ENCODE data around the gene NADSYN1.

Gene NADSYN1

DNA sequence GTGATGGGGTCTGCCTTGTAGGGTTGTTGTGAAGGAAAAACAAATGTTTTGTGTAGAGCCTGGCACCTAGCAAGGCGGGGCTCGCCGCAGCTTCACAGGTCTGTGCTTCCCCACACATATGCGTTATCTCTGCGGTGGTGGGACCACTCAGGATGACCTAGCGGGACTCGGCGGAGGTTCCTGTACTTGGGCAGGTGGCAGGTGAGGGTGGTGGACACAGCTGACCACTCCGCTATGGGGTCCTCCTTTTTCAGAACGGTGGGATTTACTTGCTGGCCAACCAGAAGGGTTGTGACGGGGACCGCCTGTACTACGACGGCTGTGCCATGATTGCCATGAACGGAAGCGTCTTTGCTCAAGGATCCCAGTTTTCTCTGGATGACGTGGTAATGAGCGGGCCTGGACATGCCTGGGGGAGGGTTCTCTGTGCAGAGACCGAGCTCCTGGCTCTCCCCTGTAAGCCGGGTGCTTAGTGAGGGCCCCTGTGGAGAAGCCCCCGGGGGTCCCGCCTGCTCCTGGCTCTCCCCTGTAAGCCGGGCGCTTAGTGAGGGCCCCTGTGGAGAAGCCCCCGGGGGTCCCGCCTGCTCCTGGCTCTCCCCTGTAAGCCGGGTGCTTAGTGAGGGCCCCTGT is 21.3 kb downstream of the NADSYN1 start:
- H3K4me3 ChIP-seq (ENCODE audit: low read length), result no peak overlapping the region
- H3K36me3 ChIP-seq (ENCODE audit: control insufficient read depth, insufficient read depth, low read length), result peaks cover 40% of the 10 kb centered on the region
- H3K27ac ChIP-seq (ENCODE audit: low read depth, low read length), result no peak overlapping the region
- no peak overlapping the region for H3K9ac ChIP-seq (ENCODE audit: low read length)
- no peaks in the 10 kb centered on the region for H3K4me1 ChIP-seq (ENCODE audit: control insufficient read depth, insufficient read depth, low read length)
- no peaks in the 10 kb centered on the region for H3K27me3 ChIP-seq (ENCODE audit: control insufficient read depth, insufficient read depth, low read length)

DNA sequence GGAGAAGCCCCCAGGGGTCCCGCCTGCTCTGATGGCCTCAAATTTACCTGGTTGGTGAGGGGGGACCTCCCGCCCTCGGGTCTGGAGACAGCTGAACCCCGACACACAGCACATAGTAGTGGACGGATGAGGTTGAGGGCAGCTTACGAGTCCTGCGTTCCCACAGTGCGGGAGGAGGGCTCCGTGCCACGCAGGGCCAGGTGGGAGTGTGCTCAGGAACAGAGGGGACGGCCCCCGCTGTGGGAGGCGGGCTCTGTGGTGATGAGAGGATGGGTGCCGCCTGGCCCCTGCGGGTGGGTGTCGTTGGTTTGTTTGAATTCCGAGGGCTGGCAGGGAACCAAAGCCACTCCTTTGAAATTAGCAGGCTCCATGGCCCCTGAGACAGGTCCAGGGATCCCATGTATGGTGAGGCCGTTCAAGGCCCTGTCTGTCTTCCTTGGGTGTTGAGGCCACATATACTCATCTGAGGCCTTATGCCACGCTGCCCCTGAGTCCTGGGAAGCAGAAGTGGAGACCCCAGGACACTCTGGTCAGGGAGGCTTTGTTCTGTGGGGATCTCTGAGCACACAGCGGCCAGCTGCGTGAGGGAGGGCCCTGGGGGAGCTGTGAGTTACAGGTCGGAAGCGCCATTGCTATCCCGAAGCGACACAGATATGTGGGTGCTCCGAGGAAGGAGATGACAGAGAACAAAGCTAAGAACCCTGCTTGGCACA is 21.9 kb downstream of the NADSYN1 start:
- Histone ChIP-seq H3K4me1 (ENCODE audit: control insufficient read depth, insufficient read depth, low read length) (no peaks in the 10 kb centered on the region), H3K4me3 (ENCODE audit: low read length) (no peak overlapping the region), H3K27ac (ENCODE audit: low read depth, low read length) (no peak overlapping the region), H3K27me3 (ENCODE audit: control insufficient read depth, insufficient read depth, low read length) (no peaks in the 10 kb centered on the region), H3K9ac (ENCODE audit: low read length) (no peak overlapping the region), H3K36me3 (ENCODE audit: control insufficient read depth, insufficient read depth, low read length) (peaks cover 46% of the 10 kb centered on the region)

DNA sequence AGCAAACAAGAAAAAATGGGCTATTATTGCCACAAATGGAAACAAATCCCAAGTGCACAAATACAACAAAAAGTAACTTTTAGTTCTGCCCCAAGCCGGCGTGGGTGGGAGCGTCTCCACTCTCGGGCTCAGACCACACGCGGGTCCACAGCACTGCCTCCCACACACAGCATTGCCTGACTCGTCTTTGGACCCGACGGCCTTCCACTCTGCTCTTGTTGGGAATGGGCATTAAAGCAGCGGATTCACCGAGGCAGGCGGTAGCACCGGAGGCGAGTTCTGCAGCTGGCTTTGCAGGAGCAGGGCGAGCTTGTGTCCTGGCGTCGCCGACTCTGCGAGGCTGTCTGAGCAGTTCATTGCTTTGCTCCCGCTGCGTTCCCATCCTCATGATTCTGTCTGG is 23.0 kb downstream of the NADSYN1 start:
- no peak overlapping the region for H3K27ac ChIP-seq (ENCODE audit: low read depth, low read length)
- no peaks in the 10 kb centered on the region for H3K4me1 ChIP-seq (ENCODE audit: control insufficient read depth, insufficient read depth, low read length)

DNA sequence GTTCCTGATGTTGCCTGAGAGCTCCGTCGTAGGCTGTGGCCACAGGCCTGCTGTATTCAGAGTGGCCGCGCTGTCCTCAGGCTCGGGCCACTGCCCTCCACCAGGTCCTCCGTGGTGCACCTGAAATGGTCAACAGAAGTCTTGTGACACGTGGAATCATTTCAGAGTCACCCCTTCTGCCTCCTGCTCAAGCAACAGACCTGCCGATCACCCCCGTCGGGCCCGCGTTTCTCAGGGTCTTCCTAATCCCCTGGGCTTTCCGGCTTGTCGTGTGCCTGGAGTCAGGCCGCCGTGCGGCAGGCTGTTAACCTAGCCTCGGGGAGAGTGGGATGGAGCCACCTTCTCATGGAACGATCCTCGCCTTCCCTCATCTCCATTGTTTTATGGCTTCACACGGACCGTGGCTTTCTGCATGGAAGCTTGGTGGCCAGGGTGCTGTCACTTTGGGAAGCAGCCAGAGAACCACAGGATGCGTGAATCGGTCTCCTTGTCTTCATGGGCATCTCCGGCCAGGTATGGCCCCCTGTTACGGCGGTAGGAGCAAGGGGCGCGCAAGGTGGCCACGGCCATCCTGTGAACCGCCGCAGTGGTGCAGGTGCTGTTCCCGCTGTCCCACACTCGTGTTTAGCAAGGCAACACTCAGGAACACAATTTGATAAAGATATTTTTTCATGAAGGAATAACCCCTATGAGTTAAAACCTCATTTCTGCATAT is 24.1 kb downstream of the NADSYN1 start:
- Histone ChIP-seq H3K9ac (ENCODE audit: low read length) (no peak overlapping the region), H3K27ac (ENCODE audit: low read depth, low read length) (no peak overlapping the region), H3K36me3 (ENCODE audit: control insufficient read depth, insufficient read depth, low read length) (peaks cover 64% of the 10 kb centered on the region), H3K27me3 (ENCODE audit: control insufficient read depth, insufficient read depth, low read length) (no peaks in the 10 kb centered on the region), H3K4me3 (ENCODE audit: low read length) (no peak overlapping the region), H3K4me1 (ENCODE audit: control insufficient read depth, insufficient read depth, low read length) (no peaks in the 10 kb centered on the region)

More for the DNA sequence above, 23.0 kb downstream of the NADSYN1 start:
- H3K27me3 ChIP-seq (ENCODE audit: control insufficient read depth, insufficient read depth, low read length), result no peaks in the 10 kb centered on the region
- H3K36me3 ChIP-seq (ENCODE audit: control insufficient read depth, insufficient read depth, low read length), result peaks cover 54% of the 10 kb centered on the region
- no peak overlapping the region for H3K4me3 ChIP-seq (ENCODE audit: low read length)
- no peak overlapping the region for H3K9ac ChIP-seq (ENCODE audit: low read length)

DNA sequence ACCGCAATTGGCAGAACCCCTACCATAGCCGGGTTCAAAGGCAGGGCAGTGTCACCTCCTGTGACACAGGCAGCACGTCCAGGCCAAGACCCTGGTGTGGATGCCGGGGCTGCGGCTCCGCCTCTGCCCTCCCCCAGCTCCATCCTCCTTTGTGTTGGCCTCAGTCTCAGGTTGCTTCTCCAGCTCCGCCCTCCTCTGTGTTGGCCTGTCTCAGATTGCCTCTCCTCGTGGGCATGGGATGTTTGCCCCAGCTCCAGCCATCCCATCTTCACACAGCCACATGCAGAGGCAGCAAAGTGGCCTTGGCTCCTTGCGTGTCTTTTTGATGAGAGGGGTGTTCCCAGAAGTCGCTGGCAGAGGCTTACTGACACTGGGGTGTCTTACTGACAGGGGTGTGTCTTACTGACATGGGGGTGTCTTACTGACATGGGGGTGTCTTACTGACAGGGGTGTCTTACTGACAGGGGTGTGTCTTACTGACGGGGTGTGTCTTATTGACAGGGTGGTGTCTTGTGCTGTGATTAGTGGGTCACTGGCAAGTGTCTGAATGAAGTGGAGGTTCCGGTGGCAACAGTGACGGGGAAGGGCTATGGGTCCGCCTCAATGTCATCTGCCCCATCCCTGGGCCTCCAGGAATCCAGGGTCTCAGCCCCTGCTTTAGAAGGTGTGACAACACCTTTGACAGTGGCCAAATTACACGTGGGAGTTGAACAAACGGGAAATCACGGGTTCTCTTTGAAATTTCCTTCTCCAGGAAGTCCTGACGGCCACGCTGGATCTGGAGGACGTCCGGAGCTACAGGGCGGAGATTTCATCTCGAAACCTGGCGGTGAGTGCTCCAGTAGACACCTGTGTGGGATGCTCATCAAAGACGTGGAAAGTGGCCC is 24.9 kb downstream of the NADSYN1 start:
- no peak overlapping the region for H3K9ac ChIP-seq (ENCODE audit: low read length)
- H3K27ac ChIP-seq (ENCODE audit: low read depth, low read length), result no peak overlapping the region
- no peaks in the 10 kb centered on the region for H3K27me3 ChIP-seq (ENCODE audit: control insufficient read depth, insufficient read depth, low read length)
- no peaks in the 10 kb centered on the region for H3K4me1 ChIP-seq (ENCODE audit: control insufficient read depth, insufficient read depth, low read length)
- peaks cover 66% of the 10 kb centered on the region for H3K36me3 ChIP-seq (ENCODE audit: control insufficient read depth, insufficient read depth, low read length)
- H3K4me3 ChIP-seq (ENCODE audit: low read length), result no peak overlapping the region

DNA sequence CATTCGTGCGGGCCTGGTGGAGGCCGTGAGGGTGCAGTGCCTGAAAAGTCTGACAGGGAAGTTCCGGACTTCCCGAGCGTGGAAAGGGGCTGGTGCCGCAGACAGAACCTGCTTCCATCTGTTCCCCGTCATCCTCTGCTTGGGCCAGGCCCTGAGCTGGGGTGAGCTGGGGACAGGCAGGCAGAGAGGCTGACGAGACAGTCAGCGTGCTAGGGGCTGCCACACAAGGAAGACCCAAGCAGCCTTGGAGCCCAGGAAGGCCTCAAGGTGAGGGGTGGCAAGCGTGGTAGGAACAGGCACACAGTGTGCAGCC is 25.5 kb downstream of the NADSYN1 start:
- H3K27ac ChIP-seq (ENCODE audit: low read depth, low read length), result no peak overlapping the region
- H3K9ac ChIP-seq (ENCODE audit: low read length), result no peak overlapping the region
- H3K36me3 ChIP-seq (ENCODE audit: control insufficient read depth, insufficient read depth, low read length), result peaks cover 67% of the 10 kb centered on the region
- H3K4me3 ChIP-seq (ENCODE audit: low read length), result no peak overlapping the region
- H3K27me3 ChIP-seq (ENCODE audit: control insufficient read depth, insufficient read depth, low read length), result no peaks in the 10 kb centered on the region
- H3K4me1 ChIP-seq (ENCODE audit: control insufficient read depth, insufficient read depth, low read length), result no peaks in the 10 kb centered on the region

DNA sequence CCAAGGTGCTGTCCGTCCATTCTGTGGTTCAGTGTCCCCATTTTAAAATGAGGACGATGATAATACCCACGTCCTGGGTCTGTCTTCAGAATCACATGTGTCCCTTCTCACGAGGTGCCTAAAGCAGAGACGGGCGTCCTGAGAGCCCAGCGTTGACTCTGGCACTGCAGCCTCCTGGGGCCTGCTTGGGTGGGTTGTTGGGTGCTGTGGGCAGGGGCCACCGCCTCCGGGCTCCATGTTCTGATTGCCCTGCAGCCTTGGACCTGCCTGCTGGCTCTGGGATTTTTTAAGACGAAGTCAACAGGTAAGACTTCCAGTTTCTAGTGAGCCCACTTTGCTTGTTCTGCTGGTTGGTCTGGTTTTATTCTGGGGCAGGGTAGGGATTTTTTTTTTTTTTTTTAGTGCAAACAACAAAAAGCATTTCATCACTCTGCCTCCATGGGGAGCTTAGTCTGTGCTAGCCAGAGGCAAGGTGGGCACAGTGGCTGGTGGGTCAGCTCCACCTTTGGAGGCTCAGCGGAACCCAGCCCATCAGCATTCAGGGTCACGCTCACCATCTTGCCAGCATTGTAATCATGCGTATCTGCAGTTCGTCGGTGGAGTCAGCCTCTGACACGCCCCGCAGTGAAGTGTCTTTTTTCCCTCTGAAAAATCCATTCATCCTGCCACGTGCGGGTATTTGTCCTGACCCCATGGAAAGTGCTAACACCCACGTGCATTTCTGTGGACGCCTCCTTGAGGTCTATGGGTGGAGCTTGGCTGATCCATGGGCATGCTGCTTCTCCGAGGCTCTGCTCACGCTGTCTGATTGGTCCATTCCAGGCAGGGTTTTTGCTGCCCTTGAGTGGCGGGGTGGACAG is 28.3 kb downstream of the NADSYN1 start:
- Histone ChIP-seq H3K36me3 (ENCODE audit: control insufficient read depth, insufficient read depth, low read length) (peaks cover 70% of the 10 kb centered on the region), H3K4me1 (ENCODE audit: control insufficient read depth, insufficient read depth, low read length) (no peaks in the 10 kb centered on the region), H3K9ac (ENCODE audit: low read length) (no peak overlapping the region), H3K27me3 (ENCODE audit: control insufficient read depth, insufficient read depth, low read length) (no peaks in the 10 kb centered on the region), H3K27ac (ENCODE audit: low read depth, low read length) (no peak overlapping the region), H3K4me3 (ENCODE audit: low read length) (no peak overlapping the region)

DNA sequence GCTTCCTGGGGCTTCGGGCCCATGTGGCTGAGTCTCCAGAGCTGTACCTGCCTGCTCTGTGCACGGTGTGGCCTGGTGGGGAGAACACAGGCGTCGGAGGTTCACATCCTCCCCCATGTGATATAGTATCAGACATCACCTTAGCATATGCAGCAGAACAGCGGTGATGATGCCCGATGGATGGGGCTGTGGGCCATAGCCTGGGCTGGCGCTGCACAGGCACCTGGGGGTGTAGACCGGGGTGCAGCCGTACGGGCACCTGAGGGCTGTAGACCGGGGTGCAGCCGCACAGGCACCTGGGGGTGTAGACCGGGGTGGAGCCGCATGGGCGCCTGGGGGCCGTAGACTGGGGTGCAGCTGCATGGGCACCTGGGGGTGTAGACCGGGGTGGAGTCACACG is 29.2 kb downstream of the NADSYN1 start:
- Histone ChIP-seq H3K27me3 (ENCODE audit: control insufficient read depth, insufficient read depth, low read length) (no peaks in the 10 kb centered on the region), H3K4me3 (ENCODE audit: low read length) (no peak overlapping the region), H3K36me3 (ENCODE audit: control insufficient read depth, insufficient read depth, low read length) (peaks cover 65% of the 10 kb centered on the region), H3K4me1 (ENCODE audit: control insufficient read depth, insufficient read depth, low read length) (no peaks in the 10 kb centered on the region), H3K9ac (ENCODE audit: low read length) (no peak overlapping the region), H3K27ac (ENCODE audit: low read depth, low read length) (no peak overlapping the region)

DNA sequence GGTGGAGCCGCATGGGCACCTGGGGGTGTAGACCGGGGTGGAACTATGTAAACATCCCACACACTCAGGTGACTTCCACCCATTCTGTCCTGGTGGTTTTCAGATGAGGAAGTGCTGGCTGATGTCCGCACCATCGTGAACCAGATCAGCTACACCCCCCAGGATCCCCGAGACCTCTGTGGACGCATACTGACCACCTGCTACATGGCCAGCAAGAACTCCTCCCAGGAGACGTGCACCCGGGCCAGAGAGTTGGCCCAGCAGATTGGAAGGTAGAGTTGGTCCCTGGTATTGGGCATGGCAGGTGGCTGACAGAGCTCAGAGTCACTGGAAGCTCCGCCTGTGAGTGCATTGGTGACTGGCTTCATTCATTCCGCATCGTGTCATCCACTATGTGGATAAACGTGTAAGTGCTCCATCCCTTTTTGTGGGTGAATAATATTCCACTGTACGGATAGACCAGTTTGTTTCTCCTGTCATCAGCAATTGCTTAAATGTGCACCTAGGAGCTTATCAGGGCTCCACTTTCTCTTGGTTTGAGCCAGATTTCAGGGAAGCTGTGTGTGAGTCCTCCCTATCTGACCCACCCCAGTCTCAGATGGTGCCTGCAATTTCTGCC is 29.9 kb downstream of the NADSYN1 start:
- no peaks in the 10 kb centered on the region for H3K27me3 ChIP-seq (ENCODE audit: control insufficient read depth, insufficient read depth, low read length)
- no peak overlapping the region for H3K4me3 ChIP-seq (ENCODE audit: low read length)
- no peaks in the 10 kb centered on the region for H3K4me1 ChIP-seq (ENCODE audit: control insufficient read depth, insufficient read depth, low read length)
- H3K36me3 ChIP-seq (ENCODE audit: control insufficient read depth, insufficient read depth, low read length), result peaks cover 64% of the 10 kb centered on the region
- no peak overlapping the region for H3K9ac ChIP-seq (ENCODE audit: low read length)
- no peak overlapping the region for H3K27ac ChIP-seq (ENCODE audit: low read depth, low read length)

DNA sequence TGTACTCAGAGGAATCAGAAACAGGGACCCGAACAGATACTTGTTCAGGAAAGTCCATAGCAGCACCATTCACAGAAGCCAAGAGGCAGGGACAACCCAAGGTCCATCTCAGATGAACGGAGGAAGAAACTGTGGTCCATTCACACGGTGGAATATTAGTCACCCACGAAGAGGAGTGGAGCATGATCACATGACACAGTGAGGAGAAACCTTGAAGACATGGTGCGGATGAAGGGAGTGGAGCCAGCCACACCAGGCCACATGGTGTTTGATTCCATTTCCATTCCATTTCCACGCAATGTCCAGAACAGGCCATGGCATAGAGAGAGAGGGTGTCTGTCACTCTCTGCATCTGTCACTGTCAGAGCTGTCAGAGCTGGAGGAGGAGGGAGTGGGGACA is 30.7 kb downstream of the NADSYN1 start:
- H3K9ac ChIP-seq (ENCODE audit: low read length), result no peak overlapping the region
- no peaks in the 10 kb centered on the region for H3K27me3 ChIP-seq (ENCODE audit: control insufficient read depth, insufficient read depth, low read length)
- H3K36me3 ChIP-seq (ENCODE audit: control insufficient read depth, insufficient read depth, low read length), result peaks cover 62% of the 10 kb centered on the region
- no peaks in the 10 kb centered on the region for H3K4me1 ChIP-seq (ENCODE audit: control insufficient read depth, insufficient read depth, low read length)
- no peak overlapping the region for H3K27ac ChIP-seq (ENCODE audit: low read depth, low read length)
- no peak overlapping the region for H3K4me3 ChIP-seq (ENCODE audit: low read length)

DNA sequence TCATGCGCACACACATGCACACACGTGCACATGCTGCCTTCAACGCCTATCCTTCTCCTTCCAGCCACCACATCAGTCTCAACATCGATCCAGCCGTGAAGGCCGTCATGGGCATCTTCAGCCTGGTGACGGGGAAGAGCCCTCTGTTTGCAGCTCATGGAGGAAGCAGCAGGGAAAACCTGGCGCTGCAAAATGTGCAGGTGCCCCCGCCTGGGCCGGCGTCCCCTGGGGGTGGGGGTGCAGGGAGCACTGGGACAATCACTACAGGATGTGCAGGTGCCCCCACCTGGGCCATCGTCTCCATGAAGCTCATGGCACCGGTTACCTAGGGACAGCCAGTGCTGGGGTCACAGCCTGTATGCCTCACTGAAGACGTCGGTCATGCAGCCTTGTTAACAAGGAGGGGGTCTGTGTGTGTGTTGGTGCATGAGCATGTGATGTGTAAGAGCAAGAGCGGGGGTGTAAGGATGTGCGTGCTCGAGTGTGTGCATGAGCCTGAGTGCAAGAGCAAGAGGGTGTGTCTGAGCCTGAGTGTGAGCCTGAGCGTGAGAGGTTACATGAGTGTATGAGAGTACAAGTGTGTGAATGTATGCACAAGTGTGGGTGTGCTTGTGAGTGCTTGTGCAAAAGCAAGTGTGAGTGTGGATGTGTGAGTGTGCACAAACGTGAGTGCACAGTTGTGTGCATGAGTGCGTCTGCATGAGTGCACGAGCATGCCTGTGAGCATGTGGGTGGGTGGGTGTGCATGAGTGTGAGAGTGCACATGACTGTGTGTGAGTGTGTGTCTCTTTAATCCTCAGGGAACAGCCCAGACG is 31.5 kb downstream of the NADSYN1 start:
- Histone ChIP-seq H3K4me3 (ENCODE audit: low read length) (no peak overlapping the region), H3K27me3 (ENCODE audit: control insufficient read depth, insufficient read depth, low read length) (no peaks in the 10 kb centered on the region), H3K4me1 (ENCODE audit: control insufficient read depth, insufficient read depth, low read length) (no peaks in the 10 kb centered on the region), H3K36me3 (ENCODE audit: control insufficient read depth, insufficient read depth, low read length) (peaks cover 58% of the 10 kb centered on the region), H3K27ac (ENCODE audit: low read depth, low read length) (no peak overlapping the region), H3K9ac (ENCODE audit: low read length) (no peak overlapping the region)

Data from rectal smooth muscle tissue (tissue), 1 donor.